Lung (tissue), 12 donors: ENCODE measurements around the gene RASA3. TPM values are rescaled to one million over a fixed set of nuclear protein-coding genes. Genes with fewer than 3 reads are reported as not detected.

Experiments
- ATAC-seq: fragments of 200-7000 bp; cut with Tn5 transposase; one replicate; pipeline ENCODE4 v1.9.1; 2020; ENCODE audit warnings: moderate number of reproducible peaks; ENCODE audit not compliant: insufficient read depth, low FRiP score
- DNase-seq, 3 donors: peaks; one replicate each; pipeline ENCODE4 v3.0.0-alpha.2; 2013 to 2017
- H3K27ac ChIP-seq, 2 donors: one replicate each; pipeline ENCODE4 v1.5.1; 2013; ENCODE audit warnings: mild to moderate bottlenecking in 2 of 2, moderate library complexity in 2 of 2, control low read depth in 1 of 2, inconsistent platforms in 1 of 2, low read depth in 1 of 2, low read length in 1 of 2
- H3K27me3 ChIP-seq, 3 donors: one replicate each; pipeline ENCODE4 v1.5.1; 2013; ENCODE audit warnings: low read length in 2 of 3; ENCODE audit not compliant: control insufficient read depth in 3 of 3, insufficient read depth in 3 of 3
- H3K36me3 ChIP-seq, 4 donors: one replicate each; pipeline ENCODE4 v1.5.1; 2013; ENCODE audit warnings: low read length in 4 of 4, mild to moderate bottlenecking in 1 of 4, moderate library complexity in 1 of 4; ENCODE audit not compliant: control insufficient read depth in 4 of 4, insufficient read depth in 4 of 4
- H3K4me1 ChIP-seq, 5 donors: one replicate each; pipeline ENCODE4 v1.5.1; 2013; ENCODE audit warnings: low read length in 5 of 5, mild to moderate bottlenecking in 2 of 5, moderate library complexity in 1 of 5; ENCODE audit not compliant: control insufficient read depth in 5 of 5, insufficient read depth in 5 of 5
- H3K4me3 ChIP-seq: one replicate; pipeline ENCODE4 v1.5.1; 2013; ENCODE audit warnings: mild to moderate bottlenecking, control low read depth, moderate library complexity
- H3K9ac ChIP-seq, 2 donors: one replicate each; pipeline ENCODE4 v1.5.1; 2013; ENCODE audit warnings: low read length in 2 of 2, control low read depth in 1 of 2; ENCODE audit not compliant: insufficient read depth in 1 of 2
- H3K9me3 ChIP-seq, 4 donors: one replicate each; pipeline ENCODE4 v1.5.1; 2013; ENCODE audit warnings: low read length in 3 of 4, mild to moderate bottlenecking in 1 of 4, moderate library complexity in 1 of 4; ENCODE audit not compliant: control insufficient read depth in 4 of 4, insufficient read depth in 3 of 4
- CTCF ChIP-seq: IDR thresholded peaks from 2 replicates; pipeline ENCODE4 v1.5.1; 2012; ENCODE audit warnings: mild to moderate bottlenecking; ENCODE audit errors: control extremely low read depth, extremely low read depth
- WGBS, 2 donors: extraction: QIAGEN DNeasy Blood & Tissue Kit; methylation state at CpG; one replicate each; pipeline ENCODE4 v1.1.7; 2013; 5-methylcytosine and 5-hydroxymethylcytosine counted together
- polyA plus RNA-seq, 2 donors: library from polyadenylated mRNA; stranded (reverse); fragments of 200-250 nt; gene quantifications; one replicate each; pipeline ENCODE4 v1.2.1, GENCODE V29; 2013
- total RNA-seq, 2 donors: library from RNA; depleted of rRNA in 1 of 2; stranded (reverse); fragments of >200 nt in 1 of 2; gene quantifications; one replicate each; pipeline ENCODE4 v1.2.1, GENCODE V29; 2014 to 2021
- donor health status: control.
- donor health status: control.
- donor health status: Bipolar disorder and iron deficiency.
- donor health status: healthy.
- donor health status: DM: yes; HTN: yes; CAD: no.

The RASA3 gene
- total and polyA plus RNA-seq, 4 donors = 7.4 to 22.8 (median 16.2) TPM

DNA sequence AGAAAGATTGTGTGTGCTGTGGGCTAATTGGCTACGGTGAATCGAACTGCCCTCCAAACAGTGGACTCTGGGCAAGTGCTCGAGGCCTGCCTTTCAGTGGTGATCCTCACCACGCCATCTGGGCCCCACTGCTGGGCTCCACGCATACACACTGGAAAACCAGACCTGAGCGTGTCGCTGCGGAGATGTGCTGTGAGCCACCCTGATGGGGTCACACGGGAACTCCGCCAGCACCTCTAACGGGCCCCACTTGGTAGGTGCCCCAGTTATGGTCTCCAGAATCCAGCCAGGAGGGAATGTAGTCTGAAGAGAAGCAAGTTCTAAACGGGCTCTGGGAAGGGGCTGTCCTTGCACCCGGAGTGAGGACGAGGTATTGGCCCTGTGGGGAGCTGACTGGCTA lies 197.8 kb downstream of the RASA3 start:
- DNase-seq (peak in 1 of 3 donors; percentile 7), ATAC-seq (no peak)
- H3K27me3 ChIP-seq = peaks cover 0 to 4% (median 0%) of the 10 kb centered on the region in 3 donors
- H3K9ac ChIP-seq = no peak overlapping the region
- H3K27ac ChIP-seq = no peak overlapping the region
- no peaks in the 10 kb centered on the region for H3K36me3 ChIP-seq
- no peaks in the 10 kb centered on the region for H3K9me3 ChIP-seq
- WGBS, 2 donors = 91 to 96% methylated on average over 14 of the region's 14 CpGs
- H3K4me1 ChIP-seq = peaks cover 0 to 38% (median 4%) of the 10 kb centered on the region in 5 donors
- no peak for TF ChIP-seq CTCF
- H3K4me3 ChIP-seq = no peak overlapping the region

DNA sequence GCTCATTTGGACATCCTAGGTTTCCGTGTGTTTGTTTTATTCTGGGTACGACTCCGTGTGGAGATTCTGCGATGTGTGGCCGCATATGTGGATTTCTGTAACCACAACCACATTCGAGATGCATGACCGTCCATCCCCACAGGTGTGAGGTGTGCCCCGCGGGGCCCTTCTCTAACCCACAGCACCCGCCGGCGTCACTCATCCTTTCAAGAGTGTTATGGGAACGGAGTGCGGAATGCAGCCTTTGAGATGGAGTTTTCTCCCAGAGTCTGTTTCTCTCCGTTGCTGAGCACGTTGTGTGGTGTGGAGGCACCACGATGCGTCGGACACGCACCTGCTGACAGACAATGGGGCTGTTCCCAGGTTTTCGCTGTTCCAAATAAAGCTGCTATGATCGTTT lies 198.5 kb downstream of the RASA3 start:
- H3K27me3 ChIP-seq = peaks cover 0 to 3% (median 0%) of the 10 kb centered on the region in 3 donors
- no peak overlapping the region for H3K27ac ChIP-seq
- ATAC-seq = no peak
- H3K4me3 ChIP-seq = no peak overlapping the region
- WGBS, 2 donors = 97 to 98% methylated on average over 22 of the region's 22 CpGs
- no peak for TF ChIP-seq CTCF
- H3K9me3 ChIP-seq = no peaks in the 10 kb centered on the region
- H3K4me1 ChIP-seq = peaks cover 2 to 41% (median 6%) of the 10 kb centered on the region in 5 donors
- H3K36me3 ChIP-seq = no peaks in the 10 kb centered on the region
- H3K9ac ChIP-seq = no peak overlapping the region
- peak in 1 of 3 donors; percentile 5 for DNase-seq

- Histone ChIP-seq H3K4me3 (no peak overlapping the region), H3K27ac (no peak overlapping the region), H3K36me3 (no peaks in the 10 kb centered on the region), H3K9me3 (no peaks in the 10 kb centered on the region), H3K4me1 (peaks cover 2 to 46% (median 7%) of the 10 kb centered on the region in 5 donors), H3K27me3 (no peaks in the 10 kb centered on the region), H3K9ac (no peak overlapping the region)
- no peak for ATAC-seq
- WGBS, 2 donors = 86 to 88% methylated on average over 16 of the region's 16 CpGs
- no peak for TF ChIP-seq CTCF
- DNase-seq = peak in 1 of 3 donors; percentile 8
Observed at GRCh38 chr13:113931841-113932459, 200.5 kb downstream of the RASA3 start.
